ENCODE measurements around the gene TMEM256.
"Not testable (repeated sequence)": the region's sequence is repeated elsewhere in the genome, so short reads cannot be mapped to it uniquely, and the experiment has no call there.

Gene TMEM256

GRCh38 chr17:7391307-7391706, 12.6 kb downstream of the TMEM256 start:
- in situ Hi-C loops (cut with MboI; ENCODE audit: low pct_unique_long_range_greater_than_20kb, low sequenced_read_pairs) = no loop called here
- no peak for DNase-seq

GRCh38 chr17:7389924-7390910, 13.7 kb downstream of the TMEM256 start:
- DNase-seq = no peak
- in situ Hi-C loops (cut with MboI; ENCODE audit: low pct_unique_long_range_greater_than_20kb, low sequenced_read_pairs) = no loop called here

GRCh38 chr17:7388856-7389255, 15.0 kb downstream of the TMEM256 start:
- no peak for DNase-seq

GRCh38 chr17:7384489-7385081, 19.3 kb downstream of the TMEM256 start:
- no peak for DNase-seq
- in situ Hi-C loops (cut with MboI; ENCODE audit: low pct_unique_long_range_greater_than_20kb, low sequenced_read_pairs) = no loop called here

More at GRCh38 chr17:7388856-7389255, 15.0 kb downstream of the TMEM256 start:
- in situ Hi-C loops (cut with MboI; ENCODE audit: low pct_unique_long_range_greater_than_20kb, low sequenced_read_pairs) = no loop called here

- DNase-seq = no peak
- in situ Hi-C loops (cut with MboI; ENCODE audit: low pct_unique_long_range_greater_than_20kb, low sequenced_read_pairs) = no loop called here
These were observed 20.0 kb downstream of the TMEM256 start for GRCh38 chr17:7383742-7384488.

GRCh38 chr17:7383371-7383741, 20.5 kb downstream of the TMEM256 start:
- in situ Hi-C loops (cut with MboI; ENCODE audit: low pct_unique_long_range_greater_than_20kb, low sequenced_read_pairs) = no loop called here
- DNase-seq = no peak

GRCh38 chr17:7382901-7383300, 21.0 kb downstream of the TMEM256 start:
- in situ Hi-C loops (cut with MboI; ENCODE audit: low pct_unique_long_range_greater_than_20kb, low sequenced_read_pairs) = no loop called here
- no peak for DNase-seq

- in situ Hi-C loops (cut with MboI; ENCODE audit: low pct_unique_long_range_greater_than_20kb, low sequenced_read_pairs) = no loop called here
- no peak for DNase-seq
These were observed 22.8 kb downstream of the TMEM256 start, which contains the start of gene TNK1 for GRCh38 chr17:7380855-7381683. Gene TNK1, plus strand, starts transcription at chr17:7381089. Its CDS starts 1,838 bp downstream, at chr17:7382927.

GRCh38 chr17:7380321-7380720, 23.6 kb downstream of the TMEM256 start:
- no peak for DNase-seq

GRCh38 chr17:7379134-7379533, 24.8 kb downstream of the TMEM256 start:
- in situ Hi-C loops (cut with MboI; ENCODE audit: low pct_unique_long_range_greater_than_20kb, low sequenced_read_pairs) = no loop called here
- no peak for DNase-seq

More at GRCh38 chr17:7380321-7380720, 23.6 kb downstream of the TMEM256 start:
- in situ Hi-C loops (cut with MboI; ENCODE audit: low pct_unique_long_range_greater_than_20kb, low sequenced_read_pairs) = no loop called here

GRCh38 chr17:7374353-7374752, 29.5 kb downstream of the TMEM256 start:
- in situ Hi-C loops (cut with MboI; ENCODE audit: low pct_unique_long_range_greater_than_20kb, low sequenced_read_pairs) = no loop called here
- no peak for DNase-seq

- no peak for DNase-seq
- in situ Hi-C loops (cut with MboI; ENCODE audit: low pct_unique_long_range_greater_than_20kb, low sequenced_read_pairs) = no loop called here
These were observed 33.0 kb downstream of the TMEM256 start for GRCh38 chr17:7370853-7371252.

- in situ Hi-C loops (cut with MboI; ENCODE audit: low pct_unique_long_range_greater_than_20kb, low sequenced_read_pairs) = no loop called here
- DNase-seq = no peak
These were observed 34.1 kb downstream of the TMEM256 start for GRCh38 chr17:7369825-7370224.

GRCh38 chr17:7368599-7368994, 35.3 kb downstream of the TMEM256 start:
- in situ Hi-C loops (cut with MboI; ENCODE audit: low pct_unique_long_range_greater_than_20kb, low sequenced_read_pairs); DNase-seq: not testable (repeated sequence)

- in situ Hi-C loops (cut with MboI; ENCODE audit: low pct_unique_long_range_greater_than_20kb, low sequenced_read_pairs) = no loop called here
- DNase-seq = no peak
These were observed 35.8 kb downstream of the TMEM256 start for GRCh38 chr17:7367918-7368598.

GRCh38 chr17:7367083-7367482, 36.8 kb downstream of the TMEM256 start:
- in situ Hi-C loops (cut with MboI; ENCODE audit: low pct_unique_long_range_greater_than_20kb, low sequenced_read_pairs) = no loop called here
- DNase-seq = no peak

GRCh38 chr17:7365963-7366362, 37.9 kb downstream of the TMEM256 start:
- in situ Hi-C loops (cut with MboI; ENCODE audit: low pct_unique_long_range_greater_than_20kb, low sequenced_read_pairs); DNase-seq: not testable (repeated sequence)

GRCh38 chr17:7363311-7363710, 40.6 kb downstream of the TMEM256 start:
- DNase-seq = no peak
- in situ Hi-C loops (cut with MboI; ENCODE audit: low pct_unique_long_range_greater_than_20kb, low sequenced_read_pairs) = no loop called here

Measured in KBM-7 (cell line).